CD4-positive, alpha-beta T cell treated with Interleukin-15 for 1 hour (primary cell): ENCODE measurements around the gene RIPPLY1.
"Not testable (repeated sequence)": the region's sequence is repeated elsewhere in the genome, so short reads cannot be mapped to it uniquely, and the experiment has no call there.

ENCODE experiments used
- DNase-seq: peaks from one replicate; pipeline ENCODE4 v3.0.0-alpha.2; 2020

RIPPLY1 gene

DNA sequence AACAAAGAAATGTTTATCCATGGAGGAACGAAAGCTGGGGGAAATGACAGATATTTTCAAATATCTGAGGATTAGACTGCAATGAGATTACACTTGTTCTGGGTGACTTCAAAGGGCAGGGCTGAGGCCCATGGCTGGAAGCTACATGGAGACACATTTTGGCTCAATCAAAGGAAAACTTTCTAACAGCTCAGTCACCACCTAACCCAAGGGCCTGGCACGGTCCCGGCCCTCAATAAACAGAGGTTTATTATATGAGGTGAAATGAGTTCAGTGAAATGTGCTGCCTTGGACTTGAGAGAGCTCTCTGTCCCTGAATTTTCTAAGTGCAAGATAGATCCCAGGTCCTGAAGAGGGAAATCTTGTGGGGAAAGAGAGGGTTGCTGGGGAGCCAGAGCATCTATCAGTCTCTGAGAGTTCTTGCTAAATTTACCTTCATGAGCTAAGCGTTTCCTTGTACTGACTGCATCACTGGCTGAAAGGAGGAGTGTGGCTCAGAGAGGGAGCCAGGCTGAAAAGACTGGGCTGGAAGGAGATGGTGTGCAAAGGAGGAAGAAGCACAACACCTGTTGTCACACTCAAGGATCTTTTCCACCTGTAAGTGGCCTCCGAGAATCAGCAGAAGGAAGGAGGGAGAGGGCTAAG, 2.0 kb upstream of the RIPPLY1 start:
- DNase-seq = no peak

DNA sequence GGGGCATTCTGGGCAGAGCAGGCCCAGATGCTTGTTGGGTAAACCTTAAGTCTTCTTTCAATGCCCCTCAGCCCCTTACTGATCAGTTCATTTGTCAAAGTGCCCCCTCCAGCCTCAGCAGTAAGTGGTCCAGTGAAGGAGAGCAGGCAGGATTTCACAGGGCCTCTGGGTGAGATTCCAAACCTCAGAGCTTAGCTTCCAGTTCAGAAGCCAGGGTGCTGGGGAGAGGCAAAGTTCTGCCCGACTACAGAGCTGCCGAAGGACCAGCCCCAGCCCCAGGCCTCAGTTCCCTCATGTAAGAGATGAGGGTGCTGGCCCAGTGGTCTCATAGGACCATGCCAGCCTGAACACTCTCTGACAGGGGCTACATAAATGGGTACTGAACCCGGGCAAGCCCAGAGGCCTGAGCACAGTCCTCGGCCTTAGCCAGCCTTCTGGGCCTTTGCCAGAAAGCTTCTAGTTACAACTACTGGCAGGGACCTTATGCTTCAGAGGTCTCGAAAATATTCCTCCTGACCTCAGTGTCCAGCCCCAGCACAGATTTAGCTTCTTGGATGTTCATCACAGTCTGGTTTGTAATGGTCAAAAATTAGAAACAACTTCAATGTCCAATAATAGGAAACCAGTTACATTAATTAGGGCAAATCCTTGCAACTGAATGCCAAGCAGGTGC, 851 bp upstream of the RIPPLY1 start:
- DNase-seq = no peak

DNA sequence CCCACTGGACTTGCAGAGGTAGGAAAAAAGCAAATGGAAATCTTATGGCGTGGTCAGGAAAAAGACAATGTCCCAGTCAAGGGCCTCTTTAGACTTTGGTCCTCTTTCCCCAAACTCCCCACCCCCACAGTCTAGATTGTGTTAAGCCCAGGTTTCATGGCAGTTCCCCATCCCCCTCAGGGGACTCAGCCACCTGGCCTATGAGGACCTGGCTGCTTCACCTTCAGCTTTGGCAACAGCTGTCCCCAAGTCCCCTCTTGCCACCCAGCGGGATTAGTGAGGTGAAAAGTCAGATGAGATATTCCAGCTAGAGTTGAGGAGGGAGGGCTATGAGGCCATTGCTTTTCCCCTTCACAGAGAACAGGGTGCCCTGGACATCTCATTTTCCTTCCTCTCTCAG, 457 bp downstream of the RIPPLY1 start:
- no peak for DNase-seq

DNA sequence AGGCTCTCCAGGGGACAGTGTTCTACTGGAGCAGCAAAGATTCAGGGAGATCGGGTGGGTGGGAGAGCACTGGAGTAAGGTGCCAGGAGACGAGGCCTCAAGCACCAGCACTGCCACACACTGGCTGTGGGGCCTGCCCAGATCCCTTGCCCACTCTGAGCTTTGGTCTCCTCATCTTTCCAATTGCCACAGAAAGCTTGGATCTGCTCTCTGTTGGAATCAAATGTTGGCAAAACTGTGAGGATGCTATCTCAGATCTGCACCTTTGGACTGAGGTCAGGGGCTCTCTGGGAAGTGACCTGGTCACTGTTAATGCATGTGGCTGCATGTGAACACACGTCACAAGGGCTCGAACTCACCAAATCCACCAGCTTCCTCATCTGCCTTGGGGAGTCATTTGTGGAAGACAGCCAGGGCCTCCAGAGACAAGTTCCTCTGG, 1.3 kb downstream of the RIPPLY1 start:
- no peak for DNase-seq

DNA sequence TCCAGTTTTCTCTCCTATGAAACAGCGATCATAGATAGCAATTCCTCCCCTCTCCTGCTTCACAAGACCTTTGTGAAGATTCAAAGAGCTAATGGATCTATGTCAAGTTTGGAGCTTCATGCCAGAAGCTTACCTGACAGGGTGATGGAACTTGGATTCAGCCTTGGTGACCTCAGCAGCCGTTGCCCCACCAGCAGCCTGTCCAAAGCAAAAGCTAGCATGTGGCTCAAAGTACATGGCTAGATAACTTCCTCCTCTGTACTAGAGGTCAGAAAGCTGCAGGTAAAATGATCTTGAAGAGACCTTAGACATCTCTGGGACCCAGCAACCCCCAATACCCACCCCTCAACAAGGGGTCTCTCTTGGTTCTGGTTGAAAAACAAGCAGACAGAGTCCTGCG, 1.8 kb downstream of the RIPPLY1 start:
- no peak for DNase-seq

DNA sequence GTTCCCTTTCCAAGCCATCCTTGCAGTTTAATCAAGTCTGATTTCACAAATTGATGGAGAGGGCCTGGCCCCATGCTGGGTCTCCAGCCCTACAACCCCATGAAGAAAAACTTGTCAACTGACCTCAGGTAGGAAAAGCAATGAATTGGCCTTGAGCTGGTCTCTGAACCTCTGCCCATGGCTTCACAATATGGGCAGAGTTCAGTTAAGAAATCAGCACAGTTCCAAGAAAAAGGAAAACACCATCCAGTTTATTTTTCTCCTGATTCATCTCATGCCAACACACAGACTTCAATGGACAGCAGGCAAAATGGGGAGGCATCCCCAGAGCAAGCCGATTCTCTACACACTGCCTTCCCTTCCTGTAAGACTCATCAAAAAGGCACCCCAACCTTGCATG, 3.3 kb downstream of the RIPPLY1 start:
- no peak for DNase-seq

DNA sequence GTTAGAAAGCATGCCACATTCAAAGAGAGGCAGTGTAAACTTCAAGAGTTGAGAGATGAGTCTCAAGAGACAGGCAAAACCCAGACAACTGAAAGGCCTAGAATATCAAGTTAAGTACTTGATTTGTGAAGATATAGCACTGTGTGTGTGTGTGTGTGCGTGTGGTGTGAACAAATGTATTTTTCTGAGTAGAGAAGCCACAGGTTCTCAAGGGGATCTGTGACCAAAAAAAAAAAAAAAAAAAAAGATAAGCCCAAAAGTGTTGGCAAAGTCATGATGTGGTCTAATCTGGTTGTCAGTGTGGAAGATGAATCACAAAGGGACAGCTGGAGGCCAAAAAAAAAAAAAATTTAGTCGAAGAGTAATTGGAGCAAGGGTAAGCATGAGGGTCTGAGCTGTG, 3.9 kb downstream of the RIPPLY1 start:
- no peak for DNase-seq

DNA sequence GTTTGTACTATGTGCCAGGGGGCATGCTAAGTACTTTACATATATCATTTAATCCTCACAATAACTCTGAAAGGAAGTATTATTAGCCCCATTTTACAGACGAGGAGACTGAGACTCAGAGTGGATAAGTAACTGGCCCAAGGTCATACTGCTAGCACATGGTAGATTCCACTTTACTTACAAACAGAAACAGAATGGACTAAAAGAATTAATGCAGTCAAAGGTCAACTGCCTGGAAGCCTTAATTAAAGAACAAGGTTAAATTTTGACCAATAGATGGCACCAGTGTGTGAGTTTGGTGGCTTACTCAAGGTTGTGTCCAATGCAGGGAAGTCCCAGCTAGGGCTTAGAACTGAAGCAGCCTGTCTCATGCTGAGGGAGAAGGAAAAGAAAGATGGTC, 4.7 kb downstream of the RIPPLY1 start:
- no peak for DNase-seq

DNA sequence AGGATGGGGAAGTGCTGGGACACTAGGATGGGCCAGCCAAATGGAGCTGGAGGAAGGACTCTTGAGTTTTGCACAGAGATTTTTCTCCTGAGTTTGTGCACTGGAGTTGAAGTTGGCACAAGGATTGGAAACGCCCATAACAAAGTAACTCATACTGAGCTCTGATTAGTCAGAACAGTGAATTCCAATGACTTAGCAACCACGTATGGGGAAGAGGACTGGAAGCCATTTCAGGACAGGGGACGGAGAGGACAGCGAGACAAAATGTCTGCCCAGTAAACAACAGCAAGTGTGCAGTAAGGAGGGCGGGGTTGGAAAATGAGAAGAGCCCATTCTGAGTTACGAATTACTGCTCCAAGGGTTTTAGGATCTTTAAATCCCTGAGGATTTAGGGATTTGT, 5.9 kb downstream of the RIPPLY1 start:
- no peak for DNase-seq

DNA sequence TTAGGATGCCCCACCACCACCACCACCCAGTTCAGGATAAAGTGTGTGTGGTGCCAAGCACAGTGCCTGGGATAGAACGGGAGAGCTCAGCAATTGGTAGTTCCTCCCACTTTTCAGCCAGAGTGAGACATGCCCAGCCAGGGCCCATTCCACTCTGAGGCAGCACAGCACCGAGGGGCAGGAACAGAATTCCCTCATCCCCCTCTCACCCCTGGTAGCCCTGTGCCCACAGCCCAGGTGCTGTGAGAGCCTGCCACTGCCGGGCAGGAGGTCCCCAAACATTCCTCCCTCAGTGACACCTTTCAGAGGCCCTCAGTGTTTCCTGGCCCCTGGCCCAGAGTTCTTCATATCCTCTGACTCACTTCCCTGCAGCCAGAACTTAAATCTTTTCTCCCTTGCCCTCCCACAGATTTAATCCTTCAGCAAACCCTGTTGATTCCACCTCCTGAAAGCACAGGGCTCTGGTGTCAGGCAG, 8.1 kb downstream of the RIPPLY1 start:
- DNase-seq = no peak

DNA sequence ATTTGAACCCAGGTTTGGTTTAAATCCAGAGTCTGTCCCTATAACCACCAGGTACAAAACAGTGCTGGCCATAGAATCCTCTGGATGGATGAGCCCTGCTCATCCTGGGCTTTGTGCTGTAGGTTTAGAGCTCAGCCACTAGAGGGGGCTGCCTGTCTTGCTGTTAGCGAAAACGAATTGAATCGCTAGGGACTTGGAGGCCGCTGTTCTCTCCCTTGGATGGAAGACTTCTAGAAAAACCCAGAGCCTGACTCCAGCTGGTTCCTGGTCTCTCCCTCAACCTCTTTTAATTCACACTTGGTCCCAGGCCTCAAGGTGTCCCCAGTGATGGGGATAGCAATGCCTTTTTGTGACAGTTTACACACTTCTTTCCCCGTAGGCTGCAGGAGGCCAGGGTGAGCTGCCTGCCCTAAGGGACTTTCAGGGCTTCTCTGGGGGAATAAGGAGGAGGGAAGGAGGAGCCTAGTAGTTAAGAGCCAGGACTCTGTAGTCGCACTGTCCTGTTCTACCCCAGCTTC, 8.7 kb downstream of the RIPPLY1 start:
- DNase-seq = peak; percentile 24

DNA sequence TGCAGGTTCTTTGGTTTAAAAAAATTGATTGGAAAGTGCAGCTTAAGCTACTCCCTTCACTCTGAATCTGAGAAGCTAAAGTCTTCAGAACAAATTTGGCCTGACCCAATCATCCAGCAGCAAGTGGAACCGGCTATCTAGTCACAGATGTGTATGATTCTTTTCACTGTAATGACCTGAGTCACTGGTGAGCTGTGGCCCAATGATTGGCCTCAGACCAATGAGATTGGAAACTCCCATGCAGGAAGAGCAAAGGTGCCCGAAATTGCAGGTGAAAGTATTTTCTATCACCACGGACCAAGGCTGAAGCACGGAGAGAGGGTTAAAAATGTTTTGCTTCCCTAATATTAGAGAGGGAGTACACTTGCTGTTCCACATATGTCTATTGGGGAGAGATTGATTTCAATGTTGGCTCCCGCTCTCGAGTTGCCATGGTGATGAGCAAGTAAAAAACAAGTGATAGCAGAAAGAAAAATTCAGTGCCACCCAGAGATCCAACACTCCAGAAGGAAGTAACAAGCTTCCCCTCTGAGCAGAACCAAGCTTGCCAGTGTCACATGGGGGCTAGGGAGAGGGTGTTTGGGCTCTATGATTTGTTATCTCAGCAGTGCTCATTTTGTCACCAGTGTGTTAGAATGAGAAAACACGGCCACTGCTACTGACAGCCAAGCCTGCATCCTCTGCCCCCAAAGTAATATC, 11.2 kb downstream of the RIPPLY1 start:
- DNase-seq = no peak

DNA sequence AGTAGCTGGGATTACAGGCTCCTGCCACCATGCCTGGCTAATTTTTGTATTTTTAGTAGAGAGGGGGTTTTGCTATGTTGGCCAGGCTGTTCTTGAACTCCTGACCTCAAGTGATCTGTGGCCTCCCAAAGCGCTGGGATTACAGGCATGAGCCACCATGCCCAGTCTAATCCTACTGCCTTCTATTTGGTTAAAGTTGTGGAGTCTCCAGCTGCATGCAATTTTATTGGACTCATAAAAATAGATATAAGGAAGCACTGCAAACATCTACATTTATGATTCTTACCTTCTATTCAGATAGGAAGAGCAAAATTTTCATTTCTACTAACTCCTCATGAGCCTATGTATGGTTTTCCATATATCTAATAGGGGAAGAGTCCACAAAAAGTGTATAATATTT, 13.7 kb downstream of the RIPPLY1 start:
- no peak for DNase-seq

DNA sequence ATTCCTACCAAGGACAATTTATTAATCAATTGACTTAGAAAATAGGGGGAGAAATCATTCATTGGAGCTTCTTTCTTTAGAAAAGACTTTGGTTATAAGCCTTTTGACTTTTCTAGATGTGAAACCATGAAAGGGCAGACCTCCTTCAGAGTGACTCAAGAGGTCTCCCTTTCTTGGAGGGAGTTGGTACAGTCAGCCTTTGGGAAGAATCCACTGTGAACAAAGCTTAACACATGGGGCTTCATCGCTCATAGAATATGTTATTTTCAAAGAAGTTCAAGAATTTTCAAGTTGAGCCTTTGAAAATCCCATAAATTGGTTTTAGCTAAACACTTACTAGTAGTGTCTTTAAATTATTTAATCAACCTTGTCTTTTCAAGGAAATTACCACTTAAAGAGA, 28.0 kb downstream of the RIPPLY1 start:
- no peak for DNase-seq

DNA sequence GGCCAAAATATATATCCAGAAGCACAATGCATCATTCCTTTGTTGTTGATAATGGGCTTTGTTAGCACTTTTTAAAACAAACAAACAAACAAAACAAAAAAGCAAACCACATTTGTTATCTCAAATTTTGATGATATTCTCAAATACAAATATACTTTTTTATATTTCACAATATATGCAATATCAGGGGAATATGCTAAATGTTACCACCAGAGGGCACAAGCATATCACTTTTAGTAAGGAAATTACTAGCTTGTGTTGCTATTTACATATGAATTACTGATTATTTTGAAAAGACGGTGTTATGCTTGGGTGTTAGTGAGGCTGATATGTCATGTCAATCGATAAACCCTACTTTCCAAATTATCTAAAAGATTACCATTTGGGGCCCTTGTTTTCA, 29.1 kb downstream of the RIPPLY1 start:
- DNase-seq = no peak

DNA sequence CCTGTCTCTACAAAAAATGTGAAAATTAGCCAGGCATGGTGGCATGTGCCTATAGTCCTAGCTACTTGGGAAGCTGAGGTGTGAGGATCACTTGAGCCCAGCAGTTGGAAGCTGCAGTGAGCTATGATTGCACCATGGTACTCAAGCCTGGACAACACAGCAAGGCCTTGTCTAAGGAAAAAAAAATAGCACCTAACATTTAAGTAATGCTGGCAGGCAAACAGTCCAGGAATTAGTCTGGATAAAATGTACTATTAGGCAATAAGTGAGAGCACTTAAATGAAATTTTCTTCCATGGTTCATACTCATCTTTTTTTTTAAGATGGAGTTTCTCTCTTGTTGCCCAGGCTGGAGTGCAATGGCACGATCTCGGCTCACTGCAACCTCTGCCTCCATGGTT, 30.3 kb downstream of the RIPPLY1 start:
- DNase-seq = not testable (repeated sequence)

DNA sequence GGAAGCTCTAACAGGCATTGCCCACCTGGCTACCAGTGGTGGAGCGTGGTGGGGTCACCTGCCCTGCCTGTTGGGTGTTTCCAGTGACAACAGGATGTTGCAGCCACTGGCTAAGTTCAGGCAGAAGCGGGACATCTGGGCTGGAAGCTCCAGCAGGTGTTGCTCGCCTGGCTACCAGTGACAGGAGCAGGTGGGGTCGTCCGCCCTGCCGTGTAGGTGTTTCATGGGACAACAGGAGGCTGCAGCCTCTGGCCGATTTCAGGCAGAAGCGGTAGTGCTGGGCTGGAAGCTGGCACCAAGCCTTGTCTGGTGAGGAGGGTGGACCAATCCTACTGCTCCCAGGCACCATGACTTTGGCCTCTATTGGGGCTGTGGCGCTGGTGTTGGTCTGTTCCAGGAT, 39.4 kb downstream of the RIPPLY1 start:
- no peak for DNase-seq

DNA sequence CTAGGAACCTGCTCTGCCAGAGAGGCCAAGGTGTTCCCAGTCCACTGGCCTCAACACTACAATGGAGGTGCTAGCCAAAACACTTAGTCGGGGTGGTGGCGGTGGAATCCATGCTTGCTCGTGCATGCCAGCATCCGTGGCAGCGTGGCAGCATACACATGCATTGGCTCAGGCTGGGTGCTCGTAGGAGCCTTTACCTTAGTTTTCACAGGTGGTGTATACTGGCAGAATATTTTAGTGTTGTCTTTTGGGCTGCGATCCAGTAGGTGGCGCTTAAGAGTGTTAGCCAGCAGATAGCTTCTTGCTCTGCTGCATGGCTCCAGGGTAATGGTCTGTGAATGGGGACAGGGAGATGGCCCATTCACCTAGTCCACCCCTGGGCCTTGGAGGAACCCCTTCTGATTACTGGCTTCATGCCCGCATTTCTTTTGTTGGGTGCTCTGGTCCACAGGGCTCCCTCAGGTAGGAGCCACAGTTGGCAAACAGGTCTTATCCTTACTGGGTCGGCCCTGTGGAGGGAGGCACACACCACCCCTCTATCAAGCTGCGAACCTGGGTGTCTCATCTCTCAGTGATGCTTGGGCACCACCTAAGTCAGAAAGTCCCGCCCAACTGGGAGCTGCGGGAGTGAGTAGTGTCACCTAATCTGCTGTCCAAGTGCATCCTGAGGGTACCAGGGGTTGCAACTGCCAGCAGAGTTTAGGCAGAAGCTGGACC, 40.0 kb downstream of the RIPPLY1 start:
- no peak for DNase-seq
